ENCODE data around the gene USP32. TPM values are rescaled to one million over a fixed set of nuclear protein-coding genes. Genes with fewer than 3 reads are reported as not detected.

Gene USP32
- total RNA-seq, 6 experiments from 2014 or later: 24.8 to 44.2 (median 33.5) TPM

- Histone ChIP-seq H3K4me3 (no peak overlapping the region), H3K27me3 (no peaks in the 10 kb centered on the region), H3K36me3 (peaks cover 0 to 11% (median 0%) of the 10 kb centered on the region in 4 donors), H3K27ac (no peak overlapping the region), H3K9me3 (no peaks in the 10 kb centered on the region), H3K4me1 (no peaks in the 10 kb centered on the region)
- intact Hi-C loops (cut with DNase I): no loop called here
- no peak for DNase-seq
- WGBS (ENCODE audit: insufficient coverage, low coverage, low lambda C conversion rate, missing lambda C conversion rate): 100% methylated on average over 1 of the region's 1 CpG
- no peak for ATAC-seq
- no peak for TF ChIP-seq POLR2A (IDR thresholded peaks at IDR 0.05)
- TF ChIP-seq CTCF (IDR thresholded peaks at IDR 0.05): no peak
These were observed 131.4 kb downstream of the USP32 start for GRCh38 chr17:60260540-60260939.

GRCh38 chr17:60258313-60258712, 133.6 kb downstream of the USP32 start:
- no peak for ATAC-seq
- Histone ChIP-seq H3K27ac (no peak overlapping the region), H3K4me3 (no peak overlapping the region), H3K27me3 (no peaks in the 10 kb centered on the region), H3K9me3 (no peaks in the 10 kb centered on the region), H3K4me1 (no peaks in the 10 kb centered on the region), H3K36me3 (peaks cover 0 to 10% (median 2%) of the 10 kb centered on the region in 4 donors)
- WGBS (ENCODE audit: insufficient coverage, low coverage, low lambda C conversion rate, missing lambda C conversion rate): 96% methylated on average over 3 of the region's 3 CpGs
- TF ChIP-seq CTCF (IDR thresholded peaks at IDR 0.05) (no peak), POLR2A (IDR thresholded peaks at IDR 0.05) (no peak)
- intact Hi-C loops (cut with DNase I): no loop called here
- no peak for DNase-seq

- no peaks in the 10 kb centered on the region for H3K9me3 ChIP-seq
- ATAC-seq: no peak
- no peak for DNase-seq
- TF ChIP-seq POLR2A (IDR thresholded peaks at IDR 0.05) (no peak), CTCF (IDR thresholded peaks at IDR 0.05) (no peak)
- H3K36me3 ChIP-seq: peaks cover 0 to 10% (median 2%) of the 10 kb centered on the region in 4 donors
- no peak overlapping the region for H3K4me3 ChIP-seq
- intact Hi-C loops (cut with DNase I): no loop called here
- no peaks in the 10 kb centered on the region for H3K27me3 ChIP-seq
- no peak overlapping the region for H3K27ac ChIP-seq
- H3K4me1 ChIP-seq: no peaks in the 10 kb centered on the region
These were observed 135.8 kb downstream of the USP32 start for GRCh38 chr17:60256174-60256573.

- Histone ChIP-seq H3K4me1 (no peaks in the 10 kb centered on the region), H3K27me3 (no peaks in the 10 kb centered on the region), H3K27ac (no peak overlapping the region), H3K9me3 (no peaks in the 10 kb centered on the region), H3K4me3 (no peak overlapping the region), H3K36me3 (peaks cover 0 to 10% (median 0%) of the 10 kb centered on the region in 4 donors)
- no peak for TF ChIP-seq POLR2A (IDR thresholded peaks at IDR 0.05)
- TF ChIP-seq CTCF (IDR thresholded peaks at IDR 0.05): no peak
- intact Hi-C loops (cut with DNase I): no loop called here
- 100% methylated on average over 1 of the region's 2 CpGs for WGBS (ENCODE audit: insufficient coverage, low coverage, low lambda C conversion rate, missing lambda C conversion rate)
- DNase-seq (no peak), ATAC-seq (no peak)
These were observed 138.9 kb downstream of the USP32 start for GRCh38 chr17:60253048-60253447.

- 100% methylated on average over 1 of the region's 1 CpG for WGBS (ENCODE audit: insufficient coverage, low coverage, low lambda C conversion rate, missing lambda C conversion rate)
- no peak for TF ChIP-seq CTCF (IDR thresholded peaks at IDR 0.05)
- no peak for TF ChIP-seq POLR2A (IDR thresholded peaks at IDR 0.05)
- intact Hi-C loops (cut with DNase I): no loop called here
- H3K36me3 ChIP-seq: peaks cover 0 to 10% (median 0%) of the 10 kb centered on the region in 4 donors
- H3K9me3 ChIP-seq: no peaks in the 10 kb centered on the region
- DNase-seq (no peak), ATAC-seq (no peak)
- H3K4me3 ChIP-seq: no peak overlapping the region
- no peak overlapping the region for H3K27ac ChIP-seq
- no peaks in the 10 kb centered on the region for H3K27me3 ChIP-seq
- no peaks in the 10 kb centered on the region for H3K4me1 ChIP-seq
These were observed 139.5 kb downstream of the USP32 start for GRCh38 chr17:60252459-60252858.

All from right lobe of liver (tissue), 6 donors.